GM23248 (cell line): Measurements from ENCODE around the gene ERC2. TPM values are rescaled to one million over a fixed set of nuclear protein-coding genes. Genes with fewer than 3 reads are reported as not detected.

Source experiments
- DNase-seq: peaks from one replicate; pipeline ENCODE4 v3.0.0-alpha.2; 2015
- H2AFZ ChIP-seq: fragments of 200-600 bp; sonication (generic); 2 replicates; pipeline ENCODE4 v1.6.1; 2016; ENCODE audit warnings: antibody characterized with exemption
- H3F3A ChIP-seq: fragments of 200-600 bp; sonication (generic); 2 replicates; pipeline ENCODE4 v1.6.1; 2016; ENCODE audit warnings: mild to moderate bottlenecking, antibody characterized with exemption, mixed run types; ENCODE audit not compliant: insufficient read depth
- H3K27ac ChIP-seq: fragments of 200-600 bp; sonication (generic); 2 replicates; pipeline ENCODE4 v1.5.1; 2016; ENCODE audit warnings: mild to moderate bottlenecking
- H3K27me3 ChIP-seq: fragments of 200-600 bp; sonication (generic); replicated peaks from 2 replicates; pipeline ENCODE4 v1.6.1; 2016; ENCODE audit warnings: mild to moderate bottlenecking; ENCODE audit not compliant: insufficient read depth
- H3K36me3 ChIP-seq: fragments of 200-600 bp; sonication (generic); 2 replicates; pipeline ENCODE4 v1.6.1; 2016; ENCODE audit warnings: low read depth, mild to moderate bottlenecking
- H3K4me1 ChIP-seq: fragments of 200-600 bp; sonication (generic); 2 replicates; pipeline ENCODE4 v1.6.1; 2016; ENCODE audit warnings: mild to moderate bottlenecking; ENCODE audit not compliant: insufficient read depth
- H3K4me2 ChIP-seq: fragments of 200-600 bp; sonication (generic); one replicate; pipeline ENCODE4 v1.6.1; 2016; ENCODE audit warnings: mild to moderate bottlenecking; ENCODE audit not compliant: unreplicated experiment
- H3K4me3 ChIP-seq: fragments of 200-600 bp; sonication (generic); 2 replicates; pipeline ENCODE4 v1.5.1; 2016; ENCODE audit warnings: mild to moderate bottlenecking
- H3K79me2 ChIP-seq: fragments of 200-600 bp; sonication (generic); 2 replicates; pipeline ENCODE4 v1.6.1; 2016; ENCODE audit warnings: mild to moderate bottlenecking; ENCODE audit not compliant: insufficient read depth
- H3K9ac ChIP-seq: fragments of 200-600 bp; sonication (generic); 2 replicates; pipeline ENCODE4 v1.6.1; 2016; ENCODE audit warnings: mild to moderate bottlenecking
- H3K9me2 ChIP-seq: fragments of 200-600 bp; sonication (generic); 2 replicates; pipeline ENCODE4 v1.6.1; 2016; ENCODE audit warnings: mixed run types, mild to moderate bottlenecking, moderate library complexity; ENCODE audit not compliant: insufficient read depth
- H3K9me3 ChIP-seq: fragments of 200-600 bp; sonication (generic); one replicate; pipeline ENCODE4 v1.6.1; 2017; ENCODE audit warnings: low read depth
- H4K20me1 ChIP-seq: fragments of 200-600 bp; sonication (generic); 2 replicates; pipeline ENCODE4 v1.6.0; 2016; ENCODE audit not compliant: insufficient read depth
- EZH2 ChIP-seq: fragments of 200-600 bp; sonication (generic); IDR thresholded peaks from 2 replicates; pipeline ENCODE4 v1.6.1; 2018; ENCODE audit warnings: antibody characterized with exemption, mild to moderate bottlenecking; ENCODE audit not compliant: insufficient read depth, poor library complexity, severe bottlenecking
- EZH2phosphoT487 ChIP-seq: fragments of 200-600 bp; sonication (generic); IDR thresholded peaks from 2 replicates; pipeline ENCODE4 v1.6.1; 2018; ENCODE audit warnings: antibody characterized with exemption, moderate library complexity, mild to moderate bottlenecking, low read depth; ENCODE audit not compliant: insufficient read depth
- WGBS, 2 experiments: methylation state at CpG; one replicate each; pipeline ENCODE4 v1.1.6; 2015 to 2017; ENCODE audit warnings: low lambda C conversion rate in 2 of 2, low coverage in 1 of 2; ENCODE audit errors: missing lambda C conversion rate in 2 of 2; 5-methylcytosine and 5-hydroxymethylcytosine counted together
- in situ Hi-C: fragments of 300-500 bp; cut with MboI; formaldehyde crosslinking; loops from 2 replicates; pipeline ENCODE4 v1.15.0; 2020
- polyA plus RNA-seq: library from polyadenylated mRNA; unstranded; fragments of >200 nt; fragmentation: Nextera tagmentation; extraction: Ambion mirVana; gene quantifications from 2 replicates; pipeline ENCODE4 v1.2.1, GENCODE V29; 2016
- total RNA-seq: library from RNA; depleted of rRNA; stranded (reverse); fragments of >200 nt; shearing (Covaris generic); gene quantifications from 2 replicates; pipeline ENCODE4 v1.2.3, GENCODE V29; 2014

Gene ERC2
- total and polyA plus RNA-seq, 2 experiments from 2014 or later: not detected

DNA sequence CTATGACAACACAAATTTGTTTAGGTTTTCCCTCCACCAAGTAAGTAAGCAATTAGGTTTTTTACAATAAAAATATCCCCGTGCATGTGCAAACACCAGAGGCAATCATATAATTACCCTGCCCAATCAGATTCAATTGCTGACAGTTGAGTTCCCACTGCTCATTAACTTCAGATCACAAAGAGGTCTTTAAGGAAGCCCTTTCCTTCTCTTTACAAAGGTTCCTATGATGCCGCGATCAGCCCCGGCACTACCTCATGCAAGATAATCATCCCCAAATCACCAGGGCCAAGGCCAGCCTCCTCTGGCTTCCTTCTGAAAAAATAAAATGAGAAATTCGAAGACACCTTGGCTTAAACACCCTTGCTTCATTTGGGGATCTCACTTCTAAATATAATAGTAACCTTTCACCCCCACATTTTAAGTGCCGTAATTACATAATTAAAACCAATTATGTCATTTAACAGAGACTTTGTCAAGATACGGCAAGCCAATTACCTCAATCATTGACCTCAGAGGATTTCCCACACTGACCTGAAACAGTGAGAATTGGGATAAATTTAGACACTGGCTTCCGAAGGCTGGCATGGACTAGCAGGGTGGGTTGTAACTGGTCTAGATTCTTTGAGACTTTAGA lies 859.8 kb downstream of the ERC2 start:
- Histone ChIP-seq H3K79me2 (no peaks in the 10 kb centered on the region), H3F3A (no peaks in the 10 kb centered on the region; the same call in 1 of the 2 replicates), H3K36me3 (no peaks in the 10 kb centered on the region), H3K9me3 (no peaks in the 10 kb centered on the region), H3K4me3 (no peak overlapping the region), H3K4me1 (no peaks in the 10 kb centered on the region), H3K27me3 (peaks cover 47% of the 10 kb centered on the region), H2AFZ (no peak overlapping the region), H3K9me2 (no peaks in the 10 kb centered on the region), H4K20me1 (no peaks in the 10 kb centered on the region), H3K9ac (no peak overlapping the region), H3K4me2 (no peak overlapping the region), H3K27ac (no peak overlapping the region)
- DNase-seq: no peak
- 64 to 66% methylated on average over 8 of the region's 8 CpGs for WGBS, 2 experiments
- in situ Hi-C loops: no loop called here
- TF ChIP-seq EZH2phosphoT487 (no peak), EZH2 (no peak)

DNA sequence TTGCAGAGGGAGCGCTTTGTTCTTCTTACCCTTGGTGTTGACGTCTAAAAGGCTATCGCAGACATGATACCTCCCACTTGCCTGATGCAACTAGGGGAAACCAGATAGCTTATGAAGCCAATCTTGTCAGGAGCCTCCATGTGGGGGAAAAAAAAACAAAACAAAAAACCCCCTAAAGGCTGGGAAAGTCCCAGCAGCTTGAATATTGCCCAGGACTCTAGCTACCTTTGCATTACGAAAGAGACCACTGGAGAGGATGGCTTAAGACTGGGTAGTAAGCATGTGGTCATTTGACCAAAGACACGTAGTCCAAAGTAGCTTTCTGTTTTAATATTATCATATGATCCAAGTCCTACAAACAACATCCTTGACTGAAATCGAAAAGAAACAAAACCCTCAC lies 860.4 kb downstream of the ERC2 start:
- no peaks in the 10 kb centered on the region for H3K9me3 ChIP-seq
- peaks cover 47% of the 10 kb centered on the region for H3K27me3 ChIP-seq
- no peak overlapping the region for H3K9ac ChIP-seq
- H3K4me2 ChIP-seq: no peak overlapping the region
- H3K36me3 ChIP-seq: no peaks in the 10 kb centered on the region
- no peaks in the 10 kb centered on the region for H4K20me1 ChIP-seq
- no peaks in the 10 kb centered on the region for H3K79me2 ChIP-seq
- H3K4me3 ChIP-seq: no peak overlapping the region
- H3K4me1 ChIP-seq: no peaks in the 10 kb centered on the region
- no peaks in the 10 kb centered on the region for H3K9me2 ChIP-seq
- 65 to 66% methylated on average over 6 of the region's 6 CpGs for WGBS, 2 experiments
- in situ Hi-C loops: no loop called here
- no peak overlapping the region for H3K27ac ChIP-seq
- no peak overlapping the region for H2AFZ ChIP-seq
- no peaks in the 10 kb centered on the region; the same call in 1 of the 2 replicates for H3F3A ChIP-seq
- no peak for DNase-seq
- TF ChIP-seq EZH2phosphoT487 (no peak), EZH2 (no peak)

DNA sequence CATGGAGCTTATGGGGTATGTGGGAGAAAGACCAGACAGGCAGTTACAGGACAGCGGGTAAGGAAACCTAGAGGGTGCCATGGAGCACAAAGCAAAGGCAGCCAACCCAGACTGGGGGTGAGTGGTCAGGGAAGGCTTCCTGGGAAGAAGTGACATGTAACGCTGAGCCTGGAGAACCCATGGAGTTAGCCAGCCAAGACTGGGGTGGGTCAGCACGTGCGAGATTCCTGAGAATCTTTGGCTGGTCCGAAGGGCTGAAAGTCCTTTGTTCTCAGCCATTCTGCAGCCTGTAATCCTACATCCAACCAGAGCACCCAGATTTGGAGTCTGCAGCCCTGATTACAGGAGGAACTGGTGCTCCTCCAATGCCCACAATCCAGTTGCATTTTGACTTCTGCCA lies 861.1 kb downstream of the ERC2 start:
- 45 to 48% methylated on average over 5 of the region's 5 CpGs for WGBS, 2 experiments
- no peak overlapping the region for H3K4me3 ChIP-seq
- H3K4me1 ChIP-seq: no peaks in the 10 kb centered on the region
- no peaks in the 10 kb centered on the region; the same call in 1 of the 2 replicates for H3F3A ChIP-seq
- H3K27ac ChIP-seq: no peak overlapping the region
- in situ Hi-C loops: no loop called here
- no peaks in the 10 kb centered on the region for H3K79me2 ChIP-seq
- TF ChIP-seq EZH2phosphoT487 (no peak), EZH2 (no peak)
- no peaks in the 10 kb centered on the region for H3K9me2 ChIP-seq
- H3K36me3 ChIP-seq: no peaks in the 10 kb centered on the region
- H4K20me1 ChIP-seq: no peaks in the 10 kb centered on the region
- H3K27me3 ChIP-seq: peaks cover 48% of the 10 kb centered on the region
- no peak overlapping the region for H3K4me2 ChIP-seq
- no peak for DNase-seq
- H3K9me3 ChIP-seq: no peaks in the 10 kb centered on the region
- H2AFZ ChIP-seq: no peak overlapping the region
- H3K9ac ChIP-seq: no peak overlapping the region

DNA sequence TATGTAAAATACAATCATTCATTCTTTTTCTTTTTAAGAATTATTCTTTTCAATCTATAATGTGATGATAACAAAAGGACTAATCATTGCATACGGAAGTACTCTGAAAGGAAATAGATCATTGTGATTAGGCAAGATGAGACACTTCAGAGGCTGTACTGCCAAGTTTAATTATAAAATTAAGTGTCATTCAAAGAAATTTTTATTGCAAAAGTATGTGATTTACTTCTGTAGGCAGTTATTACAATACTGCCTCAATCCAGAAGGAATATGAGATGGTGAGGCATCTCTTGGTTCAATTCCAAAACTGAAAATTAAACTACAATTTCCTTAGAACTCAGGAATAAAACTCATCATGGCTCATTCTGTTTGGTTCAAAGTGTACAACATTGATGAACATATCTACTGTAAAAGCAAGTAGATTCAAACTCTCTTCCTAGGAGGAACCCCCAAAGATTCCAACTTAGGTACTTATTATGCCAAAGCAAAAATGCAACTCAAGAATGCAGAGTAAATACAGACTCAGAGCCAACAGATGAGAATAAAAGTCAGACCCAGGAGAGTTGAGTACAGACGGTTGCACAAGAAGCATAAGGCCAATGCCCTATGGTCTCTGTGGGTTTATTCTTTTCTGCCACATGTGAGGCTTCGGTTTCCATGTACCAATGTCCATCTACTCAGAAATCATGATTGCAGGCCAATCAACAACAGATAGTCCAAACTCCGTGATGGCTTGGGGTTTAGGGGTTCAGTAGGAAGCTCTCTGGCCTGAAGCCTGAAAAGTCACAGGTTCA lies 862.6 kb downstream of the ERC2 start:
- no peaks in the 10 kb centered on the region for H3K9me3 ChIP-seq
- H3K4me1 ChIP-seq: no peaks in the 10 kb centered on the region
- no peak overlapping the region for H3K4me2 ChIP-seq
- no peaks in the 10 kb centered on the region; the same call in 1 of the 2 replicates for H3F3A ChIP-seq
- TF ChIP-seq EZH2phosphoT487 (no peak), EZH2 (no peak)
- in situ Hi-C loops: no loop called here
- no peak overlapping the region for H3K27ac ChIP-seq
- no peaks in the 10 kb centered on the region for H4K20me1 ChIP-seq
- no peak overlapping the region for H2AFZ ChIP-seq
- DNase-seq: peak; percentile 28
- no peaks in the 10 kb centered on the region for H3K79me2 ChIP-seq
- peaks cover 49% of the 10 kb centered on the region for H3K27me3 ChIP-seq
- no peak overlapping the region for H3K4me3 ChIP-seq
- no peaks in the 10 kb centered on the region for H3K36me3 ChIP-seq
- H3K9me2 ChIP-seq: no peaks in the 10 kb centered on the region
- H3K9ac ChIP-seq: no peak overlapping the region
- 22 to 30% methylated on average over 4 of the region's 4 CpGs for WGBS, 2 experiments
